Epithelial cell of proximal tubule (primary cell): Measurements from ENCODE around the gene RNF10. TPM values are rescaled to one million over a fixed set of nuclear protein-coding genes. Genes with fewer than 3 reads are reported as not detected.
A peak's percentile ranks its signal among the peaks of the same experiment; 100 is the strongest.
"Not testable (repeated sequence)": the region's sequence is repeated elsewhere in the genome, so short reads cannot be mapped to it uniquely, and the experiment has no call there.

Experiments
- DNase-seq: peaks from one replicate; pipeline ENCODE4 v3.0.0-alpha.2; 2011; ENCODE audit warnings: low read depth
- H3K4me3 ChIP-seq: 2 replicates; pipeline ENCODE4 v1.5.1; 2011; ENCODE audit warnings: low read depth, mild to moderate bottlenecking, low read length
- total RNA-seq: library from RNA; depleted of rRNA; stranded (reverse); fragments of >200 nt; gene quantifications from 2 replicates; pipeline ENCODE4 v1.2.3, GENCODE V29; 2015
- TF ChIP-seq, protein P1 (sequence below): conservative IDR thresholded peaks from 2 replicates; pipeline ENCODE4 v1.5.1; 2012; ENCODE audit warnings: low read depth, mild to moderate bottlenecking, low read length

The RNF10 gene
- 66.9 and 81.2 TPM in 2 replicates for total RNA-seq

DNA sequence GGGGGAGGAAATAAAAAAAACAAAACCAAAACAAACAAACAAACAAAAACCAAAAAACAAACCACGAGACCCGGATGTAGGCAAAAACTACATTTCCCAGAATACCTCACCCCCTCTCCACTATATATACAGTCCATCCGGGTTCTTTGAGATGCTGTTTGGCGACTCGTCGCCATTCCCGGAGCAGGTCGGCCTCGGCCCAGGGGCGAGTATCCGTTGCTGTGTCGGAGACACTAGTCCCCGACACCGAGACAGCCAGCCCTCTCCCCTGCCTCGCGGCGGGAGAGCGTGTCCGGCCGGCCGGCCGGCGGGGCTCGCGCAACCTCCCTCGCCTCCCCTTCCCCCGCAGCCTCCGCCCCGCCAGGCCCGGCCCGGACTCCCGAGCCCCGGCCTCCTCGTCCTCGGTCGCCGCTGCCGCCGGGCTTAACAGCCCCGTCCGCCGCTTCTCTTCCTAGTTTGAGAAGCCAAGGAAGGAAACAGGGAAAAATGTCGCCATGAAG is at the start of gene RNF10:
TSS of gene RNF10 (plus strand) at position 154 of the 500 bp plus-strand sequence. CDS start 456 bp downstream, outside the sequence.
- TF ChIP-seq, protein P1, sequence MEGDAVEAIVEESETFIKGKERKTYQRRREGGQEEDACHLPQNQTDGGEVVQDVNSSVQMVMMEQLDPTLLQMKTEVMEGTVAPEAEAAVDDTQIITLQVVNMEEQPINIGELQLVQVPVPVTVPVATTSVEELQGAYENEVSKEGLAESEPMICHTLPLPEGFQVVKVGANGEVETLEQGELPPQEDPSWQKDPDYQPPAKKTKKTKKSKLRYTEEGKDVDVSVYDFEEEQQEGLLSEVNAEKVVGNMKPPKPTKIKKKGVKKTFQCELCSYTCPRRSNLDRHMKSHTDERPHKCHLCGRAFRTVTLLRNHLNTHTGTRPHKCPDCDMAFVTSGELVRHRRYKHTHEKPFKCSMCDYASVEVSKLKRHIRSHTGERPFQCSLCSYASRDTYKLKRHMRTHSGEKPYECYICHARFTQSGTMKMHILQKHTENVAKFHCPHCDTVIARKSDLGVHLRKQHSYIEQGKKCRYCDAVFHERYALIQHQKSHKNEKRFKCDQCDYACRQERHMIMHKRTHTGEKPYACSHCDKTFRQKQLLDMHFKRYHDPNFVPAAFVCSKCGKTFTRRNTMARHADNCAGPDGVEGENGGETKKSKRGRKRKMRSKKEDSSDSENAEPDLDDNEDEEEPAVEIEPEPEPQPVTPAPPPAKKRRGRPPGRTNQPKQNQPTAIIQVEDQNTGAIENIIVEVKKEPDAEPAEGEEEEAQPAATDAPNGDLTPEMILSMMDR: no peak
- H3K4me3 ChIP-seq: peak within 1 kb of the TSS; percentile 81
- no peak for DNase-seq

DNA sequence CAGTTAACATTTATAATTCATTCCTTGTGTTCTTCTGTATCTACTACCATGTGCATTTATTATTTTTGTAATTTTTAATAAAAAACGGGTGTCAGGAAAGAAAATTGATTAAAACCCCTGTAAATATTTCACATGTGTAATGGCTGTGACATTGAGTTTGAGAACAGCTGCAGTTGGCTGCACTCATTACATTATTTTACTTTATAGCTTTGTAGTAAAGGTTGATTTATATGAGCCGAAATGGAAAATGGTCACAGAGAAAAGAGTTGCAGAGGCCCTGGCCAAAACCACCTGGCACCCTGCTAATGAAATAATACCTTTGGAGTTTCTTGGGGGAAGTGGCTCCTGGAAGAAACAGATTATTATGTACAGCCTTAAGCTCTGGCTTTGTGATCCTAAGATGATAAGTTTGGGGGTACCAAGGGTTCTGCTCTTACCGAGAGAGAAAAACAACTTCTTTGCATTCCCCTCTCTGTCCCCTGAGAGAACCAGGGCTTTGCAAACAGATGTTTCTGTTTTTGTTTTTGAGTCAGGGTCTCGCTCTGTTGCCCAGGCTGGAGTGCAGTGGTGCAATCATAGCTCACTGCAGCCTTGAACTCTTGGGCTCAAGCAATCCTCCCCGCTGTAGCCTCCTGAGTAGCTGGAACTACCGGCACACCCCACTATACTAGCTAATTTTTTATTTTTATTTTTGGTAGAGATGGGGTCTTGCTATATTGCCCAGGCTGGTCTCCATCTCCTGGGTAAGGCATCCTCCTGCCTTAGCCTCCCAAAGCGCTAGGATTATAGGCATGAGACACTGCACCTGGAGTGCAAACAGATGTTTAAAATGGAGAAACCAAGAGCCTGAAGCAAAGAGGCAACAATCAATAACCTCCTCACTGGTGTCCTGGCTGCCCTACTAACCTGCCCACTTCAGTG is 47.9 kb upstream of the RNF10 start:
- H3K4me3 ChIP-seq: no peak overlapping the region
- TF ChIP-seq, protein P1: no peak

DNA sequence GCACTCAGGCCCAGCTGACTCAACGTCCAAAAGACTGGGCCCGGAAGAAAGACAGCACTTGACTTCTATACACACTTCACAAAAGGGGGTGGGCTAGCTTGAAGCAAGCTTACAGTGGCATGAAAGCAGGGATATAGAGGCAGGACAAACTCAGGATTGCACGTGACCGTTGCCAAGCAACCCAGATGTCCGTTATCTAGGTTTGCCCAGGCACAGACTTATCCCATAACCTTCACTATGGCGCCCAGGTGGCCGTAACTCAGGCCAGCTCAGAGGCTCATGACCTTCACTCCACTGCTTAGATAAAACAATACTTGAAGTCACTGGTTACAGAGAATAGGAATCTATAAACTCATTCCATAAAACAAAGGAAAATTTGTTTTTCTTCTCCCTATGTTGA is 46.6 kb upstream of the RNF10 start:
- not testable (repeated sequence) for H3K4me3 ChIP-seq, DNase-seq

More for the DNA sequence above, 47.9 kb upstream of the RNF10 start:
- no peak for DNase-seq

DNA sequence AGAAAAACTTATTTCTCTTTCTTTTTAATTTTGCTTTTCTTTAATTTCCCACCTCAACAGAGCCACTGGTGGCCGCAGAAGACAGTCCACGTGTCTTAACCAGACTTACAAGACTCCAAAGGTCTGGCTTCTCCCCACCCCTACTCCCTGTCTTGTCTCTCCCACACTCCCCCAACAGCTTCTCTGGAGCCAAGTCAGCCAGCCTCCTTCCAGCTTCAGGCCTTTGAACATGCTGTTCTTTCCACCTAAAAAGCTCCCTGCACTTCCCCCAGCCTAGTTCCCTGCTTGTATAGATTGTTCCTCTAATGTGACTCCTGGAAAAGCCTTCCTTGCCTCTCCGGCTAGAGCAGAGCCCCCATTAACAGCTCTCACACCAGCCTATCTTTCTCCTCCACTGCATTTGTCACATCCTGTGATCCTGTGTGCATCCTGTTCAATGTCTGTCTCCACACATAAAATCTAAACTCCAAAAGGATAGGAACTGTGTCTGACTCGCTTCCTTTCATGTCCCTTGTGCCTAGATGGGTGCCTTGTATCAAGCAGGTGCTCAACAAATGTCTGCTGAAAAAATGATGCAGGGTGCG is 46.0 kb upstream of the RNF10 start:
- H3K4me3 ChIP-seq: no peak overlapping the region
- TF ChIP-seq, protein P1: no peak
- no peak for DNase-seq

DNA sequence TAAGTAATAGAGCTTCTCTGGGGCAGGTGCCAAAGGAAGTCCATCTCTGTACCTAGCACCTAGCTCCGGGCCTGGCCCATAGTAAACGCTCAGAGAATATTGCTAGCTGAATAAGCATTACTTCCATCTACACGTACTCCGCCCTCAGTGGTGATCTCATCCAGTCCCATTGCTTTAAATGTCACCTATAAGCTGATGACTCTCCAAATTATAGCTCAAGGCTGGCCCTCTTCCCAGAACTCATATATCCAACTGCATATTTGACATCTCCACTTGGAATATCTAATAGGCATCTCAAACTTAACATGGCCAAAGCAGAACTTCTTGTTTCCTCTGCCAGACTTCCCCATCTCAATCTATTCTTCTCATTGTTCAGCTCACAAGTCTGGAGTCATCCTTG is 45.1 kb upstream of the RNF10 start:
- H3K4me3 ChIP-seq: no peak overlapping the region
- TF ChIP-seq, protein P1: no peak
- DNase-seq: no peak

DNA sequence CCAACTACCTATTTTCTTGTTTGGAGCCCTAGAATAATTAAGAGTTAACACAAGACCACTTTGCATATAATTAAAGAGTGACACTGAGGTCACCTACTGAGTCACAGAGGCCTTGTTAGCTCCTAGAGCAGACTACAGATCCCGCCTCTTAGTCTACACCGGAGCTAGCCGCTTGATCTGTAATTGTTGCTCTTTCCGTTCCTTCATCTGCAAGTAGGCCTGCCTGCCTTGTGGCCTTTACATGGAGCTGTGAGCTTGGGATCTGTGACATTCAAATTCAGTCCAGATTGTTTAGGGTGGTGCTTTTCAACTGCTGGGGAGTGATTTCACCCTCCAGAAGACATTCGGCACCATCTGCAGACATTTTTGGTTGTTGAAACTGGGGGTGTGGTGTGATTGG is 43.8 kb upstream of the RNF10 start:
- no peak overlapping the region for H3K4me3 ChIP-seq
- TF ChIP-seq, protein P1: no peak

DNA sequence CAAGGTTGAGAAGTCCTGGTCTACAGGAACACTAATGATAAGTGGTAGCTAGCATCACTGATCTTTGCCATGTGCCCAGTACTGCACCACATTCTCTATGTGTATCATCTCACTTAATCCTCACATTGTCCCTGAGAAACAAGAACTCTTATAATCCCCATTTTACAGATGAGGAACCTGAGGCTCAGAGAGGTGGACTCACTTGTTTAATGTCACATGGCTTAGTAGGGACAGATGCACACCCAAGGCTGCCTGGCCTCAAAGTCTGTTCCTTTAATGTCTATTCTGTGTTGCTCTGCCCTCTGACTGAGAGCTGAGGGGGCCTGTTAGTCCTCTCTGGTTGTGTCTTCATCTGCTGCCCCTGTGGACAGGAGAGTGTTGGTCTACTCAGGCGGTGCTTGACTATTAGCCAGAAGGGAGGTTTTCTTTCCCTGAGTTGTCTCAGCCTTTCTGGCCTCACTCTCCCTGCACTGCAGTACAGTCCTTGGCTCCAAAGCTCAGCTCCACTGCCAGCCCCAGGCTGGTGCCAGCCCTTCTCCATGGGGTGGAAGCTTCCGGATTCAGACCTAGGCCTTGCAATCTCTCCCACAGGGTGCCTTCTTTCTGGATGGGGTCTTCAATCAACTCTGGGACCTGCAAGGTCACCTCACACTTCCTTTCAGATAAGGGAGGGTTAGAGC is 43.2 kb upstream of the RNF10 start:
- no peak for DNase-seq
- TF ChIP-seq, protein P1: no peak
- H3K4me3 ChIP-seq: no peak overlapping the region

More for the DNA sequence above, 43.8 kb upstream of the RNF10 start:
- DNase-seq: no peak
